ENCODE measurements around the gene OPHN1.

The OPHN1 gene

DNA sequence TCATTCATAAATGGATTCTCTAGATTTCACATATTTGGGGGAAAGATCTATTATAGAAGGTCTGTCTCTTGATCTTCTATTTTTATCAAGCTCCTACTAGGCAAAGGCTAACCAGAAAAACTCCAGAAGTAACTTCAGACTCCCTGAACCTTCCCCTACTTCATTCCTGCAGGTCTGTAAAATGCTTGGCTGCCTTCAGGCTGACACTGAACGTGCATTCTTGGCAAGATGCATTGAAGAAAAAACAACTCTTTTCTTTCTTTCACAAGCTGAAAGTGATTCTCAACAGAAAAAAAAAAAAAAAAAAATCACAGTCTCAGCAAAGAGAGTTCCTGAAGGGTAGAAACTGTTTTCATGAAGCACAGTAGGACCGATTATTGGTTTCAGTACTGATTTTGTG, 12.7 kb downstream of the OPHN1 start:
- TF ChIP-seq SIN3A (IDR thresholded peaks at IDR 0.05; ENCODE audit: borderline replicate concordance, insufficient read depth, low read length) (no peak), FOXP2 (optimal IDR thresholded peaks at IDR 0.05; ENCODE audit: borderline replicate concordance, extremely low read depth, extremely low read length, insufficient read depth) (no peak), TAF1 (IDR thresholded peaks at IDR 0.05; ENCODE audit: borderline replicate concordance, insufficient read depth, low read length) (no peak), POLR2AphosphoS5 (IDR thresholded peaks at IDR 0.05; ENCODE audit: low read depth, low read length) (no peak)
- TF ChIP-seq, protein P1, sequence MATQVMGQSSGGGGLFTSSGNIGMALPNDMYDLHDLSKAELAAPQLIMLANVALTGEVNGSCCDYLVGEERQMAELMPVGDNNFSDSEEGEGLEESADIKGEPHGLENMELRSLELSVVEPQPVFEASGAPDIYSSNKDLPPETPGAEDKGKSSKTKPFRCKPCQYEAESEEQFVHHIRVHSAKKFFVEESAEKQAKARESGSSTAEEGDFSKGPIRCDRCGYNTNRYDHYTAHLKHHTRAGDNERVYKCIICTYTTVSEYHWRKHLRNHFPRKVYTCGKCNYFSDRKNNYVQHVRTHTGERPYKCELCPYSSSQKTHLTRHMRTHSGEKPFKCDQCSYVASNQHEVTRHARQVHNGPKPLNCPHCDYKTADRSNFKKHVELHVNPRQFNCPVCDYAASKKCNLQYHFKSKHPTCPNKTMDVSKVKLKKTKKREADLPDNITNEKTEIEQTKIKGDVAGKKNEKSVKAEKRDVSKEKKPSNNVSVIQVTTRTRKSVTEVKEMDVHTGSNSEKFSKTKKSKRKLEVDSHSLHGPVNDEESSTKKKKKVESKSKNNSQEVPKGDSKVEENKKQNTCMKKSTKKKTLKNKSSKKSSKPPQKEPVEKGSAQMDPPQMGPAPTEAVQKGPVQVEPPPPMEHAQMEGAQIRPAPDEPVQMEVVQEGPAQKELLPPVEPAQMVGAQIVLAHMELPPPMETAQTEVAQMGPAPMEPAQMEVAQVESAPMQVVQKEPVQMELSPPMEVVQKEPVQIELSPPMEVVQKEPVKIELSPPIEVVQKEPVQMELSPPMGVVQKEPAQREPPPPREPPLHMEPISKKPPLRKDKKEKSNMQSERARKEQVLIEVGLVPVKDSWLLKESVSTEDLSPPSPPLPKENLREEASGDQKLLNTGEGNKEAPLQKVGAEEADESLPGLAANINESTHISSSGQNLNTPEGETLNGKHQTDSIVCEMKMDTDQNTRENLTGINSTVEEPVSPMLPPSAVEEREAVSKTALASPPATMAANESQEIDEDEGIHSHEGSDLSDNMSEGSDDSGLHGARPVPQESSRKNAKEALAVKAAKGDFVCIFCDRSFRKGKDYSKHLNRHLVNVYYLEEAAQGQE (IDR thresholded peaks at IDR 0.05; ENCODE audit: insufficient read depth in 1 of 2, low read depth in 2 of 2, low read length in 2 of 2) = no peak

DNA sequence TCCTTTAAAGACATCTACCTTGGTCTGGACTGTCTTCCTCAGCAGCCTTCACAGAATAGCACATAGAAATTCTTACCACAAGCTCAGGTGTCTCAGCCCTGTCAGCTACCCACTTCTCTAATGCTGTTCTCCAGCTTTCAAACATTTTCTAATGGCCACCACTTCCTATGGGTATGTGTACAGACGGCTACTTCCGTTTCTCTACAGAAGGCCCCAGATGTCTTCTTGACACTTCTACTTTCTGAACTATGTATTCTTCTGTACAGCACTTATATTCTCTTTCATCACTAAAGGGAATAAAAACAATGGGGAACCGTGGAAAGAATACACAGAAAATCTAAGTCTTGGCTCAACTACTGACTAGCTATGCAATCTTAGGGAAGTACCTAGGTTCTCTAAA, 13.3 kb downstream of the OPHN1 start:
- TF ChIP-seq SIN3A (IDR thresholded peaks at IDR 0.05; ENCODE audit: borderline replicate concordance, insufficient read depth, low read length) (no peak), POLR2AphosphoS5 (IDR thresholded peaks at IDR 0.05; ENCODE audit: low read depth, low read length) (no peak), FOXP2 (optimal IDR thresholded peaks at IDR 0.05; ENCODE audit: borderline replicate concordance, extremely low read depth, extremely low read length, insufficient read depth) (no peak)

DNA sequence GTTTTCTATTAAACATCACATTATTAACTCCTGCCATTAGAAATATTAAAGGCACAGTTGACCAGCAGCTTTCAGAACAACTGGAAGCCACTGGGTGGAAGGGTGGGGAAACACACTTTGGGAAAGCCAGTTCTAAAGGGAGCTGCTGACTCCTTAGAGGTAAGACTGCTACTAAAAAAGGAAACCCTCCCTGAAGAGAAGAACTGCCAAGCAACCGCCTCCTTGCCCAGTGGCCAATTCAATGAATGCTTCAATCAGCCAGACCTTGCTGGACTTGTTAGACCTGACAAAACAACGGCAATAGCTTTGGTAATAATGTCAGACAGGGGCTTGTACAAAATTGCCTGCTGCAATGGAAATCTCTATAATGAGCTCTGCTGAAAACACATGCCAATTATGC, 15.6 kb downstream of the OPHN1 start:
- TF ChIP-seq FOXP2 (optimal IDR thresholded peaks at IDR 0.05; ENCODE audit: borderline replicate concordance, extremely low read depth, extremely low read length, insufficient read depth) (no peak), SIN3A (IDR thresholded peaks at IDR 0.05; ENCODE audit: borderline replicate concordance, insufficient read depth, low read length) (no peak), TAF1 (IDR thresholded peaks at IDR 0.05; ENCODE audit: borderline replicate concordance, insufficient read depth, low read length) (no peak), POLR2AphosphoS5 (IDR thresholded peaks at IDR 0.05; ENCODE audit: low read depth, low read length) (no peak)
- TF ChIP-seq, protein P1 (IDR thresholded peaks at IDR 0.05; ENCODE audit: insufficient read depth in 1 of 2, low read depth in 2 of 2, low read length in 2 of 2) = no peak

DNA sequence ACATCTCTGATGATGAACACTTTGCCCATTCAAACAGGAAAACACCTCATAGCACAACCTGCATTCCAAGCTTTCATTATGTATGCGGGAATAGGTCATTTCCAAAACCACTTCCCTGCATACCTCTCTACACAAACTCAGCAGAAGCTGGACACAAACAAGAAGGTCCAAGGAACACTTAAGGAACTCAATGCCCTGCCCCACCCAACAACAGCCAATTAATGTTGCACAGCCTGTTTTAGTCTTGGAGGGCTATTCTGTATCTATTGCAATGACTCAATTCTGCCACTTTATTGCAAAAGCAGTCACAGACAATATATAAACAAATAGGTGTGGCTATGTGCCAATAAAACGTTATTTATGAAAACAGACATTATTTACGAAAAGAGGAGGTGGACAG, 16.7 kb downstream of the OPHN1 start:
- TF ChIP-seq, protein P1 (IDR thresholded peaks at IDR 0.05; ENCODE audit: insufficient read depth in 1 of 2, low read depth in 2 of 2, low read length in 2 of 2) = no peak
- TF ChIP-seq SIN3A (IDR thresholded peaks at IDR 0.05; ENCODE audit: borderline replicate concordance, insufficient read depth, low read length) = no peak
- TF ChIP-seq POLR2AphosphoS5 (IDR thresholded peaks at IDR 0.05; ENCODE audit: low read depth, low read length) = no peak
- no peak for TF ChIP-seq TAF1 (IDR thresholded peaks at IDR 0.05; ENCODE audit: borderline replicate concordance, insufficient read depth, low read length)
- TF ChIP-seq FOXP2 (optimal IDR thresholded peaks at IDR 0.05; ENCODE audit: borderline replicate concordance, extremely low read depth, extremely low read length, insufficient read depth) = no peak

DNA sequence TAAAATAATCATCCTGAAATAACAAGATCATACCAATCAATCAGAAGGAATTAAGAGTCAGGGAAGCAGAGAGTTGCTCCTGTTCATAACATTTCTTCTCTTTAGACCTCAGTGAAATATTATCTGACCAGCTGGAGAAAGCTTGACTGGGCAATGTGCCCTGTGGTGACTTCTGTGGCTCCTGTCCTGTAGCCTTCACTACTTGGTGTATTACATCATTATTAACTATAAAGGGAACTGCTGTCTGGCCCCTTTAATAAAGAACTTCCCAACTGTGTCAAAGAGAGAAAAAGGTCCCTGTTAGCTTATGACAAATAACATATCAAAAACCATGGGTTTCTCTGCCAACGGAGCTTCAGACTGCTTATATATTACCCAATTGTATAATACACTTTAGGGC, 18.0 kb downstream of the OPHN1 start:
- no peak for TF ChIP-seq TAF1 (IDR thresholded peaks at IDR 0.05; ENCODE audit: borderline replicate concordance, insufficient read depth, low read length)
- TF ChIP-seq, protein P1 (IDR thresholded peaks at IDR 0.05; ENCODE audit: insufficient read depth in 1 of 2, low read depth in 2 of 2, low read length in 2 of 2) = no peak
- TF ChIP-seq SIN3A (IDR thresholded peaks at IDR 0.05; ENCODE audit: borderline replicate concordance, insufficient read depth, low read length) = no peak
